GM12878 (cell line): ENCODE data around the gene COL9A3. TPM values are rescaled to one million over a fixed set of nuclear protein-coding genes. Genes with fewer than 3 reads are reported as not detected.

Source experiments
- ATAC-seq: fragments of 200-7000 bp; cut with Tn5 transposase; 3 replicates; pipeline ENCODE4 v1.9.1; 2020; ENCODE audit warnings: mild to moderate bottlenecking, moderate library complexity
- BruUV-seq: library from RNA; stranded (reverse); fragments of 400-500 nt; replicated peaks from 2 replicates; lab custom pipeline; 2021; lab: Mats Ljungman, UMichigan
- CTCF ChIA-PET: fragments of 300-600 bp; sonication (Branson Sonifier 250); formaldehyde crosslinking; extraction: SDS; loops from one replicate; lab custom pipeline; 2021; ENCODE audit warnings: inconsistent platforms; lab: Yijun Ruan, JAX
- POLR2A ChIA-PET: fragments of 350-600 bp; formaldehyde crosslinking; extraction: SDS; loops from one replicate; lab custom pipeline; 2021; ENCODE audit warnings: inconsistent platforms; lab: Charles Lee
- RAD21 ChIA-PET: fragments of 300-600 bp; sonication (Branson Sonifier 250); formaldehyde crosslinking; loops from one replicate; lab custom pipeline; 2023; ENCODE audit warnings: antibody characterized with exemption; ENCODE audit not compliant: unreplicated experiment; lab: Charles Lee
- SMC1A ChIA-PET: fragments of 300-600 bp; sonication (Branson Sonifier 250); formaldehyde crosslinking; loops from one replicate; lab custom pipeline; 2023; ENCODE audit not compliant: unreplicated experiment, uncharacterized antibody; lab: Charles Lee
- DNase-seq: peaks from one replicate; pipeline ENCODE4 v3.0.0-alpha.2; 2011; ENCODE audit warnings: low read depth, low spot score
- FAIRE-seq: peaks from 3 replicates; lab custom pipeline; 2011; peaks lifted over from hg19 to GRCh38; lab: Jason Lieb, UNC
- H2AFZ ChIP-seq: 2 replicates; pipeline ENCODE4 v1.6.0; 2011; ENCODE audit warnings: low read depth, low read length, control low read depth; ENCODE audit not compliant: control insufficient read depth
- H3K27ac ChIP-seq: 2 replicates; pipeline ENCODE4 v1.5.1; 2011; ENCODE audit warnings: control low read depth; ENCODE audit not compliant: control insufficient read depth, insufficient read depth
- H3K27me3 ChIP-seq, 2 experiments: replicated peaks in 1 of 2; 2 replicates each; pipeline versions ENCODE4 v1.6.0 to v1.6.1; 2011; ENCODE audit warnings: low read length in 1 of 2; ENCODE audit not compliant: control insufficient read depth in 2 of 2, insufficient read depth in 2 of 2
- H3K36me3 ChIP-seq, 2 experiments: 2 replicates each; pipeline ENCODE4 v1.5.1; 2011; ENCODE audit warnings: low read length in 1 of 2; ENCODE audit not compliant: control insufficient read depth in 2 of 2, insufficient read depth in 2 of 2
- H3K4me1 ChIP-seq: 2 replicates; pipeline ENCODE4 v1.6.1; 2011; ENCODE audit warnings: mild to moderate bottlenecking, low read length, moderate library complexity, mixed read lengths; ENCODE audit not compliant: control insufficient read depth, insufficient read depth
- H3K4me2 ChIP-seq: 2 replicates; pipeline ENCODE4 v1.6.0; 2011; ENCODE audit warnings: control low read depth; ENCODE audit not compliant: control insufficient read depth, insufficient read depth
- H3K4me3 ChIP-seq: fragments of 200-600 bp; sonication (generic); 2 replicates; pipeline ENCODE4 v1.5.1; 2016
- H3K79me2 ChIP-seq: 2 replicates; pipeline ENCODE4 v1.6.0; 2011; ENCODE audit warnings: low read length; ENCODE audit not compliant: control insufficient read depth, insufficient read depth
- H3K9ac ChIP-seq: 2 replicates; pipeline ENCODE4 v1.8.0; 2011; ENCODE audit warnings: low read length, control low read depth, mixed read lengths; ENCODE audit not compliant: control insufficient read depth, insufficient read depth
- H3K9me3 ChIP-seq: replicated peaks from 3 replicates; pipeline ENCODE4 v1.5.1; 2011; ENCODE audit warnings: mild to moderate bottlenecking, low read length; ENCODE audit not compliant: control insufficient read depth, insufficient read depth
- H4K20me1 ChIP-seq: 2 replicates; pipeline ENCODE4 v1.6.0; 2011; ENCODE audit not compliant: control insufficient read depth, insufficient read depth
- CBFB ChIP-seq: IDR thresholded peaks from 2 replicates; pipeline ENCODE4 v1.6.1; 2016; ENCODE audit warnings: antibody characterized with exemption, low read depth
- CBX5 ChIP-seq: sonication (generic); IDR thresholded peaks from 2 replicates; pipeline ENCODE4 v1.6.1; 2016; ENCODE audit warnings: low read depth, moderate library complexity, mild to moderate bottlenecking, inconsistent platforms
- CHD2 ChIP-seq: IDR thresholded peaks from 2 replicates; pipeline ENCODE4 v1.6.1; 2011; ENCODE audit warnings: low read depth, low read length, improper control_type of control experiment, borderline replicate concordance
- CTCF ChIP-seq, 3 experiments: IDR thresholded peaks in 2 of 3; conservative IDR thresholded peaks in 1 of 3; 2 replicates each; pipeline ENCODE4 v1.5.1; 2011; ENCODE audit warnings: low read depth in 3 of 3, low read length in 3 of 3, mild to moderate bottlenecking in 3 of 3, control low read depth in 2 of 3, moderate library complexity in 2 of 3, inconsistent platforms in 1 of 3, mixed read lengths in 1 of 3; ENCODE audit not compliant: control insufficient read depth in 2 of 3, insufficient read depth in 1 of 3; ENCODE audit errors: extremely low read depth in 1 of 3
- EP300 ChIP-seq, 2 experiments: fragments of 150-350 bp in 1 of 2; IDR thresholded peaks; 2 replicates each; pipeline ENCODE4 v1.6.1; 2011 to 2012; ENCODE audit warnings: low read depth in 2 of 2, low read length in 2 of 2, borderline replicate concordance in 1 of 2, improper control_type of control experiment in 1 of 2, inconsistent platforms in 1 of 2; ENCODE audit not compliant: control insufficient read depth in 1 of 2
- ESRRA ChIP-seq: IDR thresholded peaks from 2 replicates; pipeline ENCODE4 v1.6.1; 2012; ENCODE audit warnings: mild to moderate bottlenecking, low read length, improper control_type of control experiment
- GABPA ChIP-seq: IDR thresholded peaks from 2 replicates; pipeline ENCODE4 v1.6.1; 2014; ENCODE audit warnings: antibody characterized with exemption, low read depth, mild to moderate bottlenecking, inconsistent platforms
- IRF4 ChIP-seq: IDR thresholded peaks from 2 replicates; pipeline ENCODE4 v1.6.1; 2011; ENCODE audit warnings: low read depth, low read length
- PAX5 ChIP-seq: IDR thresholded peaks from 2 replicates; pipeline ENCODE4 v1.6.1; 2011; ENCODE audit warnings: low read depth, low read length, borderline replicate concordance
- PML ChIP-seq: IDR thresholded peaks from 2 replicates; pipeline ENCODE4 v1.6.1; 2012; ENCODE audit warnings: low read length, inconsistent platforms
- RELA ChIP-seq: fragments of 450-650 bp; IDR thresholded peaks from 2 replicates; pipeline ENCODE4 v1.8.0; 2014; ENCODE audit warnings: borderline replicate concordance; ENCODE audit not compliant: partially characterized antibody
- SIN3A ChIP-seq: IDR thresholded peaks from 2 replicates; pipeline ENCODE4 v1.6.1; 2012; ENCODE audit warnings: low read depth, low read length, improper control_type of control experiment
- STAT3 ChIP-seq: IDR thresholded peaks from 2 replicates; pipeline ENCODE4 v1.6.1; 2011; ENCODE audit warnings: low read depth, low read length, improper control_type of control experiment
- SUPT20H ChIP-seq: IDR thresholded peaks from 2 replicates; pipeline ENCODE4 v1.6.1; 2011; ENCODE audit warnings: low read depth, mild to moderate bottlenecking, low read length, moderate library complexity, borderline replicate concordance; ENCODE audit not compliant: control insufficient read depth
- TCF12 ChIP-seq: IDR thresholded peaks from 2 replicates; pipeline ENCODE4 v1.6.1; 2011; ENCODE audit warnings: low read depth, mild to moderate bottlenecking, low read length
- TCF3 ChIP-seq: IDR thresholded peaks from 2 replicates; pipeline ENCODE4 v1.6.1; 2012; ENCODE audit warnings: low read depth, mild to moderate bottlenecking, low read length, borderline replicate concordance; ENCODE audit not compliant: insufficient read depth
- YBX1 ChIP-seq: fragments of 450-650 bp; IDR thresholded peaks from 2 replicates; pipeline ENCODE4 v1.6.1; 2016; ENCODE audit warnings: antibody characterized with exemption
- WGBS: methylation state at CpG from one replicate; pipeline ENCODE4 v1.1.6; 2016; ENCODE audit warnings: low lambda C conversion rate; ENCODE audit not compliant: insufficient replicate concordance, insufficient coverage; ENCODE audit errors: missing lambda C conversion rate; 5-methylcytosine and 5-hydroxymethylcytosine counted together
- in situ Hi-C: fragments of 300-500 bp; cut with MboI; formaldehyde crosslinking; loops from 9 replicates; pipeline ENCODE4 v1.14.3; 2018; ENCODE audit warnings: mixed read lengths
- intact Hi-C: fragments of 100-400 bp; cut with micrococcal nuclease; formaldehyde crosslinking; loops from one replicate; pipeline ENCODE4 v1.14.2; 2022; ENCODE audit not compliant: unreplicated experiment
- polyA plus RNA-seq, 11 experiments: library from polyadenylated mRNA; depleted of rRNA in 4 of 11; unstranded in 6 of 11; stranded (reverse) in 5 of 11; fragments of >200 nt; fragmentation: Nextera tagmentation in 4 of 11; fragmentation: Illumina TruSeq in 1 of 11; extraction: Ambion mirVana in 4 of 11; extraction: Trizol in 1 of 11; gene quantifications; 1 replicate in 1 of 11; 2 replicates in 10 of 11; pipeline versions ENCODE4 v1.2.1 to v1.2.3, GENCODE V29; 2011 to 2016; ENCODE audit warnings: inconsistent platforms in 2 of 11, missing spikeins in 2 of 11, low read depth in 1 of 11
- total RNA-seq, 4 experiments: library from RNA; depleted of rRNA in 3 of 4; stranded (reverse); fragments of >200 nt in 3 of 4; fragmentation: Illumina TruSeq in 1 of 4; extraction: Trizol in 1 of 4; gene quantifications; 2 replicates each; pipeline versions ENCODE4 v1.2.1 to v1.2.3, GENCODE V29; 2013 to 2021
- TF ChIP-seq, protein P1 (sequence below): fragments of 450-650 bp; IDR thresholded peaks from 2 replicates; pipeline ENCODE4 v1.6.1; 2017; ENCODE audit warnings: mild to moderate bottlenecking, low read depth, inconsistent platforms; ENCODE audit not compliant: poor library complexity, severe bottlenecking
- TF ChIP-seq, protein P2 (sequence below): IDR thresholded peaks from 2 replicates; pipeline ENCODE4 v1.6.1; 2012; ENCODE audit warnings: low read depth, low read length, improper control_type of control experiment

The COL9A3 gene
- total and polyA plus RNA-seq, 10 of the 15 experiments (the other 5 are each of a cell fraction or from before 2014, with no cell fraction given) = 0.09 to 1.7 (median 0.63) TPM; not detected in 1

- intact Hi-C loops (no loop called here), in situ Hi-C loops (no loop called here)
- no peak overlapping the region for H3K9ac ChIP-seq
- no peaks in the 10 kb centered on the region for H3K79me2 ChIP-seq
- ATAC-seq (no peak), FAIRE-seq (no peak), DNase-seq (no peak)
- H3K4me2 ChIP-seq = no peak overlapping the region
- 88% methylated on average over 7 of the region's 7 CpGs for WGBS
- no peak overlapping the region for H3K4me3 ChIP-seq
- H3K9me3 ChIP-seq = no peaks in the 10 kb centered on the region
- H4K20me1 ChIP-seq = no peaks in the 10 kb centered on the region; the same call in 1 of the 2 replicates
- ChIA-PET RAD21 (interaction anchor here (1.4 kb wide), 1 partner anchor 14 kb away, joined by 3 read pairs; no protein-coding TSS in a partner anchor), POLR2A (no interaction called here), CTCF (interaction anchor here (1.4 kb wide), 1 partner anchor 19 kb away, joined by 3 read pairs; no protein-coding TSS in a partner anchor), SMC1A (no interaction called here)
- no peak overlapping the region for H3K27ac ChIP-seq
- no peaks in the 10 kb centered on the region for H3K27me3 ChIP-seq
- peaks cover 26% of the 10 kb centered on the region in 2 experiments for H3K36me3 ChIP-seq
- no TSS peak for BruUV-seq
- no peak for TF ChIP-seq RELA
- TF ChIP-seq SUPT20H = no peak
- no peak for TF ChIP-seq CHD2
- no peak for TF ChIP-seq ESRRA
- TF ChIP-seq EP300 (IDR thresholded peaks at IDR 0.05; ENCODE audit: borderline replicate concordance in 1 of 2, control insufficient read depth in 1 of 2, low read depth in 2 of 2, low read length in 2 of 2) = no peak
- no peak for TF ChIP-seq STAT3
- no peak for TF ChIP-seq SIN3A
- no peak for TF ChIP-seq CBX5
- no peak for TF ChIP-seq PAX5
- no peak for TF ChIP-seq IRF4
- no peak for TF ChIP-seq TCF3
- TF ChIP-seq PML = no peak
- no peak for TF ChIP-seq CTCF (IDR thresholded peaks at IDR 0.05 in 2 of 3, conservative IDR thresholded peaks at IDR 0.05 in 1 of 3; ENCODE audit: control insufficient read depth in 2 of 3, extremely low read depth in 1 of 3, insufficient read depth in 1 of 3, low read depth in 3 of 3, low read length in 3 of 3)
- TF ChIP-seq CBFB = no peak
- TF ChIP-seq, protein P1, sequence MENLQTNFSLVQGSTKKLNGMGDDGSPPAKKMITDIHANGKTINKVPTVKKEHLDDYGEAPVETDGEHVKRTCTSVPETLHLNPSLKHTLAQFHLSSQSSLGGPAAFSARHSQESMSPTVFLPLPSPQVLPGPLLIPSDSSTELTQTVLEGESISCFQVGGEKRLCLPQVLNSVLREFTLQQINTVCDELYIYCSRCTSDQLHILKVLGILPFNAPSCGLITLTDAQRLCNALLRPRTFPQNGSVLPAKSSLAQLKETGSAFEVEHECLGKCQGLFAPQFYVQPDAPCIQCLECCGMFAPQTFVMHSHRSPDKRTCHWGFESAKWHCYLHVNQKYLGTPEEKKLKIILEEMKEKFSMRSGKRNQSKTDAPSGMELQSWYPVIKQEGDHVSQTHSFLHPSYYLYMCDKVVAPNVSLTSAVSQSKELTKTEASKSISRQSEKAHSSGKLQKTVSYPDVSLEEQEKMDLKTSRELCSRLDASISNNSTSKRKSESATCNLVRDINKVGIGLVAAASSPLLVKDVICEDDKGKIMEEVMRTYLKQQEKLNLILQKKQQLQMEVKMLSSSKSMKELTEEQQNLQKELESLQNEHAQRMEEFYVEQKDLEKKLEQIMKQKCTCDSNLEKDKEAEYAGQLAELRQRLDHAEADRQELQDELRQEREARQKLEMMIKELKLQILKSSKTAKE = no peak
- TF ChIP-seq YBX1 = no peak
- TF ChIP-seq, protein P2, sequence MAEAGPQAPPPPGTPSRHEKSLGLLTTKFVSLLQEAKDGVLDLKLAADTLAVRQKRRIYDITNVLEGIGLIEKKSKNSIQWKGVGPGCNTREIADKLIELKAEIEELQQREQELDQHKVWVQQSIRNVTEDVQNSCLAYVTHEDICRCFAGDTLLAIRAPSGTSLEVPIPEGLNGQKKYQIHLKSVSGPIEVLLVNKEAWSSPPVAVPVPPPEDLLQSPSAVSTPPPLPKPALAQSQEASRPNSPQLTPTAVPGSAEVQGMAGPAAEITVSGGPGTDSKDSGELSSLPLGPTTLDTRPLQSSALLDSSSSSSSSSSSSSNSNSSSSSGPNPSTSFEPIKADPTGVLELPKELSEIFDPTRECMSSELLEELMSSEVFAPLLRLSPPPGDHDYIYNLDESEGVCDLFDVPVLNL = no peak
- TF ChIP-seq GABPA = no peak
- TF ChIP-seq TCF12 = no peak
- no peak overlapping the region for H2AFZ ChIP-seq
- H3K4me1 ChIP-seq = no peaks in the 10 kb centered on the region
Observed at GRCh38 chr20:62887860-62888239, 71.0 kb downstream of the COL9A3 start.
